GM12801 (cell line): Measurements from ENCODE around the gene SLC7A10.

Source experiments
- CTCF ChIP-seq: IDR thresholded peaks from one replicate; pipeline ENCODE4 v1.5.1; 2011; ENCODE audit warnings: control low read depth; ENCODE audit not compliant: insufficient read length; ENCODE audit errors: extremely low read depth

The SLC7A10 gene

GRCh38 chr19:33248104-33248503, 22.5 kb upstream of the SLC7A10 start:
- TF ChIP-seq CTCF = no peak

GRCh38 chr19:33247441-33247819, 21.8 kb upstream of the SLC7A10 start:
- TF ChIP-seq CTCF = no peak

- TF ChIP-seq CTCF = no peak
Measured at GRCh38 chr19:33246709-33247440, 21.2 kb upstream of the SLC7A10 start.

GRCh38 chr19:33245948-33246708, 20.5 kb upstream of the SLC7A10 start:
- no peak for TF ChIP-seq CTCF

- no peak for TF ChIP-seq CTCF
Measured at GRCh38 chr19:33242911-33243310, 17.3 kb upstream of the SLC7A10 start.

- no peak for TF ChIP-seq CTCF
Measured at GRCh38 chr19:33242131-33242530, 16.5 kb upstream of the SLC7A10 start.

GRCh38 chr19:33241530-33242101, 16.0 kb upstream of the SLC7A10 start:
- TF ChIP-seq CTCF = no peak
